H7 (cell line): ENCODE measurements around the gene NLGN2. TPM values are rescaled to one million over a fixed set of nuclear protein-coding genes. Genes with fewer than 3 reads are reported as not detected.

ENCODE experiments used
- DNase-seq: peaks from one replicate; pipeline ENCODE4 v3.0.0; 2012
- H3K27me3 ChIP-seq: 2 replicates; pipeline ENCODE4 v1.6.0; 2011; ENCODE audit warnings: mild to moderate bottlenecking, low read length; ENCODE audit not compliant: control insufficient read depth, insufficient read depth
- H3K36me3 ChIP-seq: replicated peaks from 2 replicates; pipeline ENCODE4 v1.5.1; 2011; ENCODE audit warnings: low read length; ENCODE audit not compliant: control insufficient read depth, insufficient read depth
- H3K4me3 ChIP-seq: 2 replicates; pipeline ENCODE4 v1.5.1; 2011; ENCODE audit warnings: low read depth, mild to moderate bottlenecking, control low read depth, low read length, moderate library complexity; ENCODE audit not compliant: insufficient read depth
- total RNA-seq: library from RNA; depleted of rRNA; stranded (reverse); fragments of >200 nt; shearing (Covaris generic); gene quantifications from 2 replicates; pipeline ENCODE4 v1.2.3, GENCODE V29; 2014; rRNA removed

NLGN2 gene
- total RNA-seq, 1 experiment from 2014 or later: 11.6 TPM

DNA sequence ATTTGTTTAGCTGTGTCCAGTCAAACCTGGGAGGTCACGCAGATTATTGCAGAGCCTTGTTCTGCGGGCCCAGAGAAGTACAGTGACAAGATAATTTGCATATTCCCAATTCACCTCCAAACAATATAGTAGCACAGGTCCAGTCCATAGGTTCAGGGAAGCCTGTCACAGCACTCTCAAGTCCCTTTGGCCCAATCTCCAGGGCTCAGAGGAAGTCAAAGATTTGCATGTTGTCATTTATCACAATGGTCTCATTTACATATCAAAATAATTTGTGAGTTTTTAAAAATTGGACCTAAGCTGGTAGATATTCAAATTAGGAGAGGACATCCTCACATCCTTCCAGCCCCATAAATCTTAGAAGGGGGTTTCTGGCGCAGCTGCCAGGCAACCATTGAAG is 59.9 kb downstream of the NLGN2 start:
- DNase-seq: no peak
- Histone ChIP-seq H3K36me3 (peaks cover 1% of the 10 kb centered on the region), H3K27me3 (no peaks in the 10 kb centered on the region), H3K4me3 (no peak overlapping the region)

DNA sequence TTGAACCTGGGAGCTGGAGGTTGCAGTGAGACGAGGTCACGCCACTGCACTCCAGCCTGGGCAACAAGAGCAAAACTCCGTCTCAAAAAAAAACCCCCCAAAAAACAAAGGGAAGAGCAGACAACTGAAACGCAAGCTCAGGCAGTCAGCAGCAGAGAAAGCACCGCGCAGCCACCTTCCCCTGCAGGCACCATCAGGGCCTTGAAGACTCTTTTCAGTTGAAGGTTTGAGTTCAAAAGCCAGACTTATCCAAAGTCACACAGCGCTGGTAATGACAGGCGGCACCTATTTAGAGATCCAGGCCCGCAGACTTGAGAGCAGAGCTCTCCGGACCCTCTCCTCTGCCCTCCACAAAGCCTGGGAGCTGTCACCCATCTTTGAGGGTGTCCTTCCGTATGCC is 60.6 kb downstream of the NLGN2 start:
- DNase-seq: no peak
- Histone ChIP-seq H3K4me3 (no peak overlapping the region), H3K36me3 (no peaks in the 10 kb centered on the region; the same call in 1 of the 2 replicates), H3K27me3 (no peaks in the 10 kb centered on the region)

DNA sequence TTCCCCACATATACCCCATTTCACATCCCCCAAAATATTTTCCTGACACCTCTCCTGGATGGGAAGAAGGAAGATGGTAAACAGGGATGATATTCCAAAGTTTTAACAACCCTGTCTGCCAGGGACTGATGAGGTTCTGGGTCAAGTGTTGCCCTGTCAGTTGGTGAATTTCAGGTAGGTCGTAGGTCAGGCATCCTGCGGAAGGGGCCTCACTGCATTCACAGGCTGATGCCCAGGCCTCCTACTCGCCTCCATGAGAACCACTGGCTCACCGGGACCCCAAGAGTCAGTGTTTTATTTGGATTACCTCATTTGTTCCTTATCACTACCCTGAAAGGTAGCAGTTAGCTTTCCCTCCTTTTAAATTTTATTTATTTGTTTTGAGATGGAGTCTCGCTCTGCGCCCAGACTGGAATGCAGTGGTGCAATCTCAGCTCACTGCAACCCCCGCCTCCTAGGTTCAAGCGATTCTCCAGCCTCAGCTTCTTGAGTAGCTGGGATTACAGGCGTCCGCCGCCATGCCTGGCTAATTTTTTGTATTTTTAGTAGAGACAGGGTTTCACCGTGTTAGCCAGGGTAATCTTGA is 61.3 kb downstream of the NLGN2 start:
- H3K36me3 ChIP-seq: no peaks in the 10 kb centered on the region; the same call in 1 of the 2 replicates
- no peak overlapping the region for H3K4me3 ChIP-seq
- DNase-seq: no peak

More for the DNA sequence above, 61.3 kb downstream of the NLGN2 start:
- H3K27me3 ChIP-seq: no peaks in the 10 kb centered on the region

Other genes with a start within 250 kb of the NLGN2 start
- gene ASGR1, start 228.5 kb upstream of the NLGN2 start, total RNA-seq: 12.3 and 15.4 TPM in 2 replicates
- gene DLG4, start 188.0 kb upstream of the NLGN2 start, total RNA-seq: 21.0 and 27.6 TPM in 2 replicates
- gene ACADVL, start 187.9 kb upstream of the NLGN2 start, total RNA-seq: 362 and 410 TPM in 2 replicates
- gene DVL2, start 173.3 kb upstream of the NLGN2 start, total RNA-seq: 75.0 and 90.9 TPM in 2 replicates
- 54.9 and 56.2 TPM in 2 replicates for gene PHF23, start 168.4 kb upstream of the NLGN2 start, total RNA-seq
- 185 and 231 TPM in 2 replicates for gene GABARAP, start 165.4 kb upstream of the NLGN2 start, total RNA-seq
- gene CTDNEP1, start 156.1 kb upstream of the NLGN2 start, total RNA-seq: 58.8 and 59.9 TPM in 2 replicates
- gene ELP5, start 155.6 kb upstream of the NLGN2 start, total RNA-seq: 66.4 and 77.4 TPM in 2 replicates
- gene CLDN7, start 145.4 kb upstream of the NLGN2 start, total RNA-seq: 30.8 and 40.8 TPM in 2 replicates
- 3.8 and 6.6 TPM in 2 replicates for gene SLC2A4, start 126.1 kb upstream of the NLGN2 start, total RNA-seq
- gene YBX2, start 113.2 kb upstream of the NLGN2 start, total RNA-seq: 12.2 and 21.8 TPM in 2 replicates
- gene EIF5A, start 100.2 kb upstream of the NLGN2 start, total RNA-seq: 865 and 1,116 TPM in 2 replicates
- 52.8 and 60.2 TPM in 2 replicates for gene GPS2, start 92.5 kb upstream of the NLGN2 start, total RNA-seq
- gene NEURL4, start 78.5 kb upstream of the NLGN2 start, total RNA-seq: 33.5 and 34.1 TPM in 2 replicates
- 17.8 and 34.5 TPM in 2 replicates for gene ACAP1, start 71.3 kb upstream of the NLGN2 start, total RNA-seq
- gene KCTD11, start 55.7 kb upstream of the NLGN2 start, total RNA-seq: 1.1 and 2.2 TPM in 2 replicates
- not detected in 2 replicates for gene TMEM95, start 52.7 kb upstream of the NLGN2 start, total RNA-seq
- 7.0 and 8.9 TPM in 2 replicates for gene TNK1, start 26.8 kb upstream of the NLGN2 start, total RNA-seq
- 26.5 and 27.8 TPM in 2 replicates for gene PLSCR3, start 13.3 kb upstream of the NLGN2 start, total RNA-seq
- gene TMEM256, start 3.7 kb upstream of the NLGN2 start, total RNA-seq: 280 and 385 TPM in 2 replicates
- not detected in 2 replicates for gene SPEM1, start 12.5 kb downstream of the NLGN2 start, total RNA-seq
- not detected in 2 replicates for gene SPEM2, start 17.8 kb downstream of the NLGN2 start, total RNA-seq
- not detected in 2 replicates for gene SPEM3, start 21.0 kb downstream of the NLGN2 start, total RNA-seq
- gene TMEM102, start 27.6 kb downstream of the NLGN2 start, total RNA-seq: 14.5 and 15.8 TPM in 2 replicates
- 12.5 and 20.7 TPM in 2 replicates for gene FGF11, start 31.7 kb downstream of the NLGN2 start, total RNA-seq
- 6.6 and 6.8 TPM in 2 replicates for gene CHRNB1, start 37.2 kb downstream of the NLGN2 start, total RNA-seq
- gene ZBTB4, start 71.8 kb downstream of the NLGN2 start, total RNA-seq: 9.0 and 10.4 TPM in 2 replicates
- gene SLC35G6, start 73.6 kb downstream of the NLGN2 start, total RNA-seq: not detected in 2 replicates
- 46.1 and 48.6 TPM in 2 replicates for gene POLR2A, start 76.5 kb downstream of the NLGN2 start, total RNA-seq
- 6.2 and 9.6 TPM in 2 replicates for gene TNFSF12, start 141.2 kb downstream of the NLGN2 start, total RNA-seq
- 0.94 and 1.7 TPM in 2 replicates for gene TNFSF13, start 150.9 kb downstream of the NLGN2 start, total RNA-seq
- gene SENP3, start 154.1 kb downstream of the NLGN2 start, total RNA-seq: 137 and 203 TPM in 2 replicates
- gene CD68, start 171.8 kb downstream of the NLGN2 start, total RNA-seq: 0.22 and 0.55 TPM in 2 replicates
- 111 and 146 TPM in 2 replicates for gene MPDU1, start 176.0 kb downstream of the NLGN2 start, total RNA-seq
- gene SOX15, start 182.2 kb downstream of the NLGN2 start, total RNA-seq: 33.8 and 44.0 TPM in 2 replicates
- 49.0 and 52.0 TPM in 2 replicates for gene FXR2, start 207.1 kb downstream of the NLGN2 start, total RNA-seq
- 45.5 and 55.8 TPM in 2 replicates for gene SAT2, start 220.0 kb downstream of the NLGN2 start, total RNA-seq
- gene SHBG, start 222.3 kb downstream of the NLGN2 start, total RNA-seq: 0.35 and 1.5 TPM in 2 replicates
- gene ATP1B2, start 243.1 kb downstream of the NLGN2 start, total RNA-seq: 1.6 and 7.0 TPM in 2 replicates